PFSK-1 (cell line): ENCODE results near the gene ARHGAP25.

Experiments
- POLR2AphosphoS5 ChIP-seq: IDR thresholded peaks from 2 replicates; pipeline ENCODE4 v1.6.1; 2012; ENCODE audit warnings: low read depth, mild to moderate bottlenecking, control low read depth, low read length, moderate library complexity
- REST ChIP-seq, 2 experiments: IDR thresholded peaks; 2 replicates each; pipeline versions ENCODE4 v1.6.1 to v1.8.0; 2011 to 2012; ENCODE audit warnings: low read depth in 2 of 2, low read length in 2 of 2, control low read depth in 1 of 2, inconsistent platforms in 1 of 2, mild to moderate bottlenecking in 1 of 2, moderate library complexity in 1 of 2; ENCODE audit not compliant: insufficient read depth in 1 of 2
- SIN3A ChIP-seq: IDR thresholded peaks from 2 replicates; pipeline ENCODE4 v1.6.1; 2012; ENCODE audit warnings: mild to moderate bottlenecking, low read length, moderate library complexity, borderline replicate concordance; ENCODE audit not compliant: insufficient read depth

GRCh38 chr2:68870215-68870614 lies 135.6 kb downstream of the ARHGAP25 start:
- TF ChIP-seq POLR2AphosphoS5 (no peak), SIN3A (no peak), REST (IDR thresholded peaks at IDR 0.05; ENCODE audit: insufficient read depth in 1 of 2, low read depth in 2 of 2, low read length in 2 of 2) (no peak)
